BJ (cell line): ENCODE data around the gene IQCN. TPM values are rescaled to one million over a fixed set of nuclear protein-coding genes. Genes with fewer than 3 reads are reported as not detected.

Source experiments
- CTCF ChIA-PET: fragments of 350-600 bp; formaldehyde crosslinking; extraction: SDS; loops from one replicate; lab custom pipeline; 2021; ENCODE audit warnings: antibody characterized with exemption, inconsistent platforms; lab: Yijun Ruan, JAX
- POLR2A ChIA-PET: fragments of 300-600 bp; sonication (Branson Sonifier 250); formaldehyde crosslinking; extraction: SDS; loops from one replicate; lab custom pipeline; 2021; ENCODE audit warnings: antibody characterized with exemption; lab: Charles Lee
- DNase-seq: peaks from one replicate; pipeline ENCODE4 v3.0.0-alpha.2; 2011; ENCODE audit warnings: low read depth
- H3K27me3 ChIP-seq: 2 replicates; pipeline ENCODE4 v1.6.0; 2011; ENCODE audit warnings: low read length; ENCODE audit not compliant: control insufficient read depth, insufficient read depth
- H3K36me3 ChIP-seq: 2 replicates; pipeline ENCODE4 v1.5.1; 2011; ENCODE audit warnings: low read length; ENCODE audit not compliant: control insufficient read depth, insufficient read depth
- H3K4me3 ChIP-seq: 2 replicates; pipeline ENCODE4 v1.5.1; 2011; ENCODE audit warnings: low read depth, mild to moderate bottlenecking, control low read depth, low read length
- CTCF ChIP-seq: IDR thresholded peaks from 2 replicates; pipeline ENCODE4 v1.5.1; 2011; ENCODE audit warnings: low read depth, mild to moderate bottlenecking, control low read depth, inconsistent platforms, low read length, moderate library complexity; ENCODE audit not compliant: insufficient read depth
- polyA plus RNA-seq: library from polyadenylated mRNA; depleted of rRNA; stranded (reverse); fragments of >200 nt; gene quantifications from 2 replicates; pipeline ENCODE4 v1.2.3, GENCODE V29; 2011

Gene IQCN
- polyA plus RNA-seq, 1 experiment, result 1.5 TPM

DNA sequence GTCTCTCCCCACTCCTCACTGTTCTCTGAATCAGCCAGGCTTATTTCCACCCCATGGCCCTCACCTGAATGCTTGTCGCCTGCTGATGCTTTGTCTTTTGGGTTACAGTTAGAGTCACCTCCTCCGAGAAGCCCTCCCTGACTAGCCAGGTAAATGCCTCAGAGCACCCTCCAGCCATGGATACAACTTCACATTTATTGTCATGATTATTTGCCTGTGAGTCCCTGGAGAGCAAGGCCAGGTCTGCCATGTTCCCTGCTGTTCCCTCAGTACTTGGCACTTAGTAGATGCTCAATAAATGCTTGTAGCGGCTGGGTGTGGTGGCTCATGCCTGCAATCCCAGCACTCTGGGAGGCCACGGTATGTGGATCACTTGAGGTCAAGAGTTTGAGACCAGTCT lies 44.3 kb downstream of the IQCN start:
- Histone ChIP-seq H3K4me3 (no peak overlapping the region), H3K36me3 (no peaks in the 10 kb centered on the region), H3K27me3 (peaks cover 11% of the 10 kb centered on the region)
- ChIA-PET CTCF (interaction anchor here (1.3 kb wide), 1 partner anchor 22 kb away, joined by 12 read pairs; no protein-coding TSS in a partner anchor), POLR2A (no interaction called here)
- DNase-seq, result no peak
- no peak for TF ChIP-seq CTCF

DNA sequence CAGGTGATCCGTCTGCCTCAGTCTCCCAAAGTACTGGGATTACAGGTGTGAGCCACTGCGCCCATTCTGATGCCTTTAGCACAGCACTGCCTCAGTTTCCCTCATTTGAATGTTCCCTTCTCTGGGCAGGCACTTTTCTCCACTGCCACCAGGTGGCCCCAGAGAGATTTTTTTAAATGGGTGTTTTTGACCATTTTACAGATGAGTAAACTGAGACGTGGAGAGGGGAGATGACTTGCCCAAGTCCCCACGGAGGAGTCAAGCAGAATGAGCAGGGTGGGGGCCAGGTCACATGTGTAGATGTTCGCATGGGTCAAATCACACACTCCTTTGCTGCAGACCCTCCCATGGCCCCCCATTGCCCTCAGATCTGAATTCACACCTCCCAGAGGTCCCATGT lies 44.8 kb downstream of the IQCN start:
- ChIA-PET CTCF (interaction anchor here (0.9 to 1.3 kb wide), 4 partner anchors 18 to 26 kb away, joined by 3 to 12 read pairs (median 4); a partner anchor contains a TSS), POLR2A (no interaction called here)
- Histone ChIP-seq H3K4me3 (no peak overlapping the region), H3K27me3 (peaks cover 11% of the 10 kb centered on the region), H3K36me3 (no peaks in the 10 kb centered on the region)
- TF ChIP-seq CTCF, result peak; percentile 47
- no peak for DNase-seq

DNA sequence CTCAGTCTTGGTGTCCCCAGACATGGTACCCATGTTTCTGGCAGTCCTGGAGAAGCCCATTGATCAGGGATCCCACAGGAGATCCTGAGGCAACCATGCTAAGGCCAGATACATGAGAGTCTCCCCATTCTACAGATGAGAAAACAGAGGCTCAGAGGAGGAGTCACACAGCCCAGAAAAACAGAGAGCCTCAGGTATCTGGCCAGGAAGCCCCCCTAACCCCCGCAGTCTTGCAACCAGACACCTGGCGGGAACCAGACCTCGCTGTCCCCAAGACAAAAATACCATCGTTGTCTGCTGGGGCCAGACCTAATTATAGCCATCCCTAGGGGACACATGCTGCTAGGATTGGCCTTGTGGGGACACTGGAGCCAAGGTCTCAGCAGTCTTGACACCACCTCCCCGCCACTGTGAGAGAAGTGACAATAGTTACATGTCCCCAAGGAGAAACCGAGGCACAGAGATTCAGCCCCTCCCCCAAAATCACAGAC lies 46.4 kb downstream of the IQCN start:
- no peak for DNase-seq
- Histone ChIP-seq H3K36me3 (no peaks in the 10 kb centered on the region), H3K27me3 (peaks cover 11% of the 10 kb centered on the region), H3K4me3 (no peak overlapping the region)
- no peak for TF ChIP-seq CTCF
- ChIA-PET CTCF (no interaction called here), POLR2A (no interaction called here)

- Histone ChIP-seq H3K4me3 (no peak overlapping the region), H3K27me3 (peaks cover 11% of the 10 kb centered on the region), H3K36me3 (no peaks in the 10 kb centered on the region)
- TF ChIP-seq CTCF, result no peak
- CTCF ChIA-PET, result interaction anchor here (0.7 kb wide), 1 partner anchor 18 kb away, joined by 3 read pairs; no protein-coding TSS in a partner anchor
- no peak for DNase-seq
- POLR2A ChIA-PET, result no interaction called here
Measured at GRCh38 chr19:18226956-18227780, 47.1 kb downstream of the IQCN start.

DNA sequence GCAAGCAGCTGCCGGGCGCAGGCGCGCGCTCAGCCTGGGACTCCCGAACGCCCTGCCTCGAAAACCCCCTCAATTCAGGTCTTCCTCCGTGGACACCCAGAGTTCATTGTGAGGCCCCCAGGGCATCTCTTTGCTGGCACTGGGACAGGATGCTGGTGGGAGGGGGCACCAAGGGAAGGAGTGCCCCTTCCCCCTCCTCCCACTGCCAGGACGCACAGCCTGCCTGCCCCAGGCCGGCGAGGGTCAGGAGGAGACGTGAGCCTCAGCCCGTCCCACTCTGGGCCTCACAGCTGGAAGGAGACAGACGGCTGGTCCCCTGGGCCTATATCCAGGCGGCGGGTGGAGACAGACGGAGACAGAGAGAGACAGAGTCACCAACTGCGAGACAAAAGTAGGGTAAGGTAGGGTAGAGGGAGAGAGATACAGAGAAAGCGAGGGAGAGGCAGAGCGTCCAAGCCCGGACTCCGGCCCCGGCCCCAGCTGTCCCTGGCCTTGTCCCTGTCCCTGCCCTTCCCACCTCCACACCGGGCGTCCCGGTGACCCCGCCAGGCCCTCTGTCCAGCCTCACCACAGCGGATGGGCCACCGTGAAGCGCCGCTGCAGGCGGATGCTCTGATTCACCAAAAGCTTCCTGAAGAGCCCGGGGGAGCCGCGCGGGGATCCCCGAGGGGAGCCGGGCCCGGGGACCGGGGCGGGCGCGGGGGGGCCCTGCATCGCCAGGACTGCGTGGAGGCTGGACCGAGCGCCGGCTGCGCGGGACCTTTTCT lies 48.4 kb downstream of the IQCN start, which contains the start of gene PDE4C:
Gene PDE4C (minus strand): TSS at position 737 of the 767 bp plus-strand sequence. CDS start 23 bp downstream, at position 714.
- Histone ChIP-seq H3K27me3 (peaks cover 9% of the 10 kb centered on the region), H3K36me3 (no peaks in the 10 kb centered on the region), H3K4me3 (no peak within 1 kb of the TSS)
- no peak for DNase-seq
- ChIA-PET CTCF (interaction anchor here (0.7 to 2.7 kb wide), 3 partner anchors 17 to 26 kb away, joined by 3 to 12 read pairs (median 8); no protein-coding TSS in a partner anchor), POLR2A (no interaction called here)
- TF ChIP-seq CTCF, result no peak
